MM.1S (cell line): Measurements from ENCODE around the gene GRIK4.

Source experiments
- DNase-seq: peaks from one replicate; pipeline ENCODE4 v3.0.0-alpha.2; 2015
- H2AFZ ChIP-seq: fragments of 300-600 bp; sonication (generic); 2 replicates; pipeline ENCODE4 v1.6.0; 2016; ENCODE audit warnings: antibody characterized with exemption, low read length
- H3F3A ChIP-seq: fragments of 300-600 bp; sonication (generic); 2 replicates; pipeline ENCODE4 v1.6.1; 2016; ENCODE audit warnings: mild to moderate bottlenecking, antibody characterized with exemption, low read length, moderate library complexity, mixed read lengths; ENCODE audit not compliant: insufficient read depth
- H3K27ac ChIP-seq: fragments of 300-600 bp; sonication (generic); 2 replicates; pipeline ENCODE4 v1.5.1; 2016; ENCODE audit warnings: mild to moderate bottlenecking, low read length
- H3K27me3 ChIP-seq: fragments of 300-600 bp; sonication (generic); replicated peaks from 2 replicates; pipeline ENCODE4 v1.6.0; 2016; ENCODE audit warnings: low read length; ENCODE audit not compliant: insufficient read depth
- H3K36me3 ChIP-seq: fragments of 300-600 bp; sonication (generic); replicated peaks from 2 replicates; pipeline ENCODE4 v1.6.1; 2016; ENCODE audit warnings: mild to moderate bottlenecking, low read length, mixed read lengths; ENCODE audit not compliant: insufficient read depth
- H3K4me1 ChIP-seq: fragments of 300-600 bp; sonication (generic); 2 replicates; pipeline ENCODE4 v1.6.1; 2016; ENCODE audit warnings: low read length, mixed read lengths
- H3K4me2 ChIP-seq: fragments of 300-600 bp; sonication (generic); 2 replicates; pipeline ENCODE4 v1.6.0; 2016; ENCODE audit warnings: low read depth, low read length
- H3K4me3 ChIP-seq: fragments of 300-600 bp; sonication (generic); 2 replicates; pipeline ENCODE4 v1.5.1; 2016; ENCODE audit warnings: low read length, mixed read lengths
- H3K79me2 ChIP-seq: fragments of 300-600 bp; sonication (generic); 2 replicates; pipeline ENCODE4 v1.6.1; 2016; ENCODE audit warnings: mixed run types, low read length, mixed read lengths
- H3K9ac ChIP-seq: fragments of 300-600 bp; sonication (generic); 2 replicates; pipeline ENCODE4 v1.6.1; 2016; ENCODE audit warnings: low read length, mixed read lengths
- H3K9me2 ChIP-seq: fragments of 300-600 bp; sonication (generic); replicated peaks from 2 replicates; pipeline ENCODE4 v1.6.1; 2016; ENCODE audit warnings: mild to moderate bottlenecking, low read length, mixed read lengths; ENCODE audit not compliant: insufficient read depth
- H3K9me3 ChIP-seq: fragments of 300-600 bp; sonication (generic); replicated peaks from 2 replicates; pipeline ENCODE4 v1.6.1; 2016; ENCODE audit warnings: mild to moderate bottlenecking, low read length, mixed read lengths; ENCODE audit not compliant: insufficient read depth
- H4K20me1 ChIP-seq: fragments of 300-600 bp; sonication (generic); 2 replicates; pipeline ENCODE4 v1.6.1; 2016; ENCODE audit warnings: mild to moderate bottlenecking, low read length, moderate library complexity, mixed read lengths; ENCODE audit not compliant: insufficient read depth
- EZH2 ChIP-seq: fragments of 300-600 bp; sonication (generic); optimal IDR thresholded peaks from 2 replicates; pipeline ENCODE3; 2017; ENCODE audit warnings: low read depth, mild to moderate bottlenecking, antibody characterized with exemption, low read length, mixed read lengths
- EZH2phosphoT487 ChIP-seq: fragments of 300-600 bp; sonication (generic); IDR thresholded peaks from 2 replicates; pipeline ENCODE4 v1.6.1; 2018; ENCODE audit warnings: antibody characterized with exemption, low read length
- TF ChIP-seq, protein P1 (sequence below): fragments of 300-600 bp; sonication (generic); IDR thresholded peaks from 2 replicates; pipeline ENCODE4 v1.5.1; 2016; ENCODE audit warnings: antibody characterized with exemption, low read length, mixed read lengths

The GRIK4 gene

DNA sequence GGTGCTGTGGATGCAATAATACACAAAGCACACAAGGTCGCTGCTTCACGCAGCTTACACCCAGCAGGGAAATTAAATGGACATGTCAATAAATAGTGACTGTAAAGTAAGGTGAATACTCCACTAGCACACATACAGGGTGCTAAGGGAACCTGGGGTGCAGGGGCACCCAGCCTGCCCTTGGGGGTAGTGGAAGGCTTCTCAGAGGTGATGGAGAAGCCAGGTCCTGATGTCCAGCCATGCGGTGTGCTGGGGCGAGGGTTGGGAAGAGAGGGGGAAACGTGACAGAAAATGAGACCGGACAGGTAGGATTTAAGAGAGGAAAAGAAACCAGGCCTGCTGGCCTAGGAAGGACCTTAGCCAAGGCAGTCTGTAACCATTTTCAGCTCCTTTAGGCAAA is 200.5 kb downstream of the GRIK4 start:
- no peaks in the 10 kb centered on the region for H3K9me2 ChIP-seq
- no peak overlapping the region for H3K9ac ChIP-seq
- H3F3A ChIP-seq, result no peaks in the 10 kb centered on the region
- no peaks in the 10 kb centered on the region for H3K79me2 ChIP-seq
- no peak overlapping the region for H3K27ac ChIP-seq
- no peaks in the 10 kb centered on the region for H4K20me1 ChIP-seq
- TF ChIP-seq, protein P1, sequence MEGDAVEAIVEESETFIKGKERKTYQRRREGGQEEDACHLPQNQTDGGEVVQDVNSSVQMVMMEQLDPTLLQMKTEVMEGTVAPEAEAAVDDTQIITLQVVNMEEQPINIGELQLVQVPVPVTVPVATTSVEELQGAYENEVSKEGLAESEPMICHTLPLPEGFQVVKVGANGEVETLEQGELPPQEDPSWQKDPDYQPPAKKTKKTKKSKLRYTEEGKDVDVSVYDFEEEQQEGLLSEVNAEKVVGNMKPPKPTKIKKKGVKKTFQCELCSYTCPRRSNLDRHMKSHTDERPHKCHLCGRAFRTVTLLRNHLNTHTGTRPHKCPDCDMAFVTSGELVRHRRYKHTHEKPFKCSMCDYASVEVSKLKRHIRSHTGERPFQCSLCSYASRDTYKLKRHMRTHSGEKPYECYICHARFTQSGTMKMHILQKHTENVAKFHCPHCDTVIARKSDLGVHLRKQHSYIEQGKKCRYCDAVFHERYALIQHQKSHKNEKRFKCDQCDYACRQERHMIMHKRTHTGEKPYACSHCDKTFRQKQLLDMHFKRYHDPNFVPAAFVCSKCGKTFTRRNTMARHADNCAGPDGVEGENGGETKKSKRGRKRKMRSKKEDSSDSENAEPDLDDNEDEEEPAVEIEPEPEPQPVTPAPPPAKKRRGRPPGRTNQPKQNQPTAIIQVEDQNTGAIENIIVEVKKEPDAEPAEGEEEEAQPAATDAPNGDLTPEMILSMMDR, result no peak
- TF ChIP-seq EZH2phosphoT487 (no peak), EZH2 (no peak)
- no peak for DNase-seq
- no peaks in the 10 kb centered on the region for H3K9me3 ChIP-seq
- no peak overlapping the region for H3K4me3 ChIP-seq
- no peaks in the 10 kb centered on the region for H3K36me3 ChIP-seq
- no peaks in the 10 kb centered on the region for H3K27me3 ChIP-seq
- peaks cover 10% of the 10 kb centered on the region; the same call in 1 of the 2 replicates for H3K4me1 ChIP-seq
- no peak overlapping the region for H3K4me2 ChIP-seq
- H2AFZ ChIP-seq, result no peak overlapping the region

DNA sequence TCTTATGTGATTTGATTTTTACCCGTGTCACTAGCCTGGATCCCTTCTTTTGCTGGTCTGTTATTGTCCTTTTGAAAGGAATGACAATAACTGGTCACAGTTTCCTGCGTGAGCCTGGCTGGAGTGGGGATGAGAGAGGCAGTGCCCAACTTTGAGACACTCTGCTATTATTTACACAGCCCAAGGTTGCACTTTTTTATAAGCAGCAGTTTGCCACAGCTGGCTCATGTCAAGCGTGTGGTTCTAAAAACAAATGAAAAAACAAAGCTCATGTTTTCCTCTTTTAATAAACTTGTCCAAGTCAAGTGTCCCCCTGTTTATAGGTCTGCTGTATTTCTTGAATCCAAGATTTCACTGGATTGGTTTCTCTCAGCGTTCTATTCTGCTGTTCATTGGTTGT is 201.3 kb downstream of the GRIK4 start:
- Histone ChIP-seq H3K27ac (no peak overlapping the region), H3F3A (no peaks in the 10 kb centered on the region), H3K9ac (no peak overlapping the region), H3K36me3 (no peaks in the 10 kb centered on the region), H3K4me1 (peaks cover 10% of the 10 kb centered on the region; the same call in 1 of the 2 replicates), H3K79me2 (no peaks in the 10 kb centered on the region), H4K20me1 (no peaks in the 10 kb centered on the region), H3K27me3 (no peaks in the 10 kb centered on the region), H3K4me2 (no peak overlapping the region), H2AFZ (no peak overlapping the region), H3K9me2 (no peaks in the 10 kb centered on the region), H3K9me3 (no peaks in the 10 kb centered on the region), H3K4me3 (no peak overlapping the region)
- no peak for TF ChIP-seq EZH2phosphoT487
- no peak for TF ChIP-seq EZH2
- TF ChIP-seq, protein P1, result no peak
- DNase-seq, result no peak

DNA sequence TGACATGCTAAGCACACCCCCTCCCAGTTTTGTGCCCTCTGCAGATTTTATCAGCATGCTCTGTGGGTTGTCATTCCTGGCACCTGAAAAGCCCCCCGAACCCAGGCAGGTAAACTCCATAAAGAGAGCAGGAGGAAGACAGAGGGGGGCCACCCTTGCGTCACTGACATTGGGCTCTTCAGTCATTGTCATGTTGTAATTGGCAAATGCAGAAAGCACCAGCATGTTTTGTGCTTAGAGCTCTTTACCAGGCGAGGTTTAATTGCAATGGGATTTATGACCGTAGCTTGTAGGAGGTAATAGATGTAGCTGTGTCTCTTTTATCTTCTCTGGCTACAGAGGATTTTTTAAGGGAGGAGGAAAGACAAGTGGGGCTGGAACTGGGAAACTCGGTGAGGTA is 201.7 kb downstream of the GRIK4 start:
- Histone ChIP-seq H3K9ac (no peak overlapping the region), H2AFZ (no peak overlapping the region), H3K4me3 (no peak overlapping the region), H3F3A (no peaks in the 10 kb centered on the region), H3K36me3 (no peaks in the 10 kb centered on the region), H3K27me3 (no peaks in the 10 kb centered on the region), H3K79me2 (no peaks in the 10 kb centered on the region), H3K4me1 (peaks cover 10% of the 10 kb centered on the region; the same call in 1 of the 2 replicates), H3K9me2 (no peaks in the 10 kb centered on the region), H3K9me3 (no peaks in the 10 kb centered on the region), H4K20me1 (no peaks in the 10 kb centered on the region), H3K4me2 (no peak overlapping the region), H3K27ac (no peak overlapping the region)
- DNase-seq, result no peak
- TF ChIP-seq EZH2 (no peak), EZH2phosphoT487 (no peak)
- TF ChIP-seq, protein P1, result no peak
